Liver (tissue), 9 donors: Measurements from ENCODE around the gene SPTB. TPM values are rescaled to one million over a fixed set of nuclear protein-coding genes. Genes with fewer than 3 reads are reported as not detected.

ENCODE experiments used
- DNase-seq: peaks from one replicate; pipeline ENCODE4 v3.0.0-alpha.2; 2017; ENCODE audit warnings: low spot score
- H3K27ac ChIP-seq, 2 donors: one replicate each; pipeline ENCODE4 v1.7.0; 2013; ENCODE audit warnings: inconsistent platforms in 2 of 2, low read length in 2 of 2, control low read depth in 1 of 2, low read depth in 1 of 2, mild to moderate bottlenecking in 1 of 2
- H3K27me3 ChIP-seq, 4 donors: one replicate each; pipeline versions ENCODE4 v1.6.1 to v1.7.0; 2013; ENCODE audit warnings: low read length in 3 of 4, inconsistent platforms in 1 of 4, mild to moderate bottlenecking in 1 of 4, moderate library complexity in 1 of 4; ENCODE audit not compliant: control insufficient read depth in 4 of 4, insufficient read depth in 4 of 4
- H3K36me3 ChIP-seq, 4 donors: one replicate each; pipeline versions ENCODE4 v1.6.1 to v1.7.0; 2013; ENCODE audit warnings: low read length in 3 of 4, mild to moderate bottlenecking in 3 of 4, low read depth in 1 of 4, moderate library complexity in 1 of 4; ENCODE audit not compliant: control insufficient read depth in 4 of 4, insufficient read depth in 3 of 4
- H3K4me1 ChIP-seq, 4 donors: one replicate each; pipeline versions ENCODE4 v1.6.1 to v1.7.0; 2013; ENCODE audit warnings: low read length in 3 of 4, mild to moderate bottlenecking in 3 of 4, moderate library complexity in 1 of 4; ENCODE audit not compliant: control insufficient read depth in 4 of 4, insufficient read depth in 4 of 4
- H3K4me3 ChIP-seq, 3 donors: one replicate each; pipeline versions ENCODE4 v1.6.1 to v1.7.0; 2013; ENCODE audit warnings: low read length in 3 of 3, control low read depth in 1 of 3, low read depth in 1 of 3, mild to moderate bottlenecking in 1 of 3
- H3K9ac ChIP-seq, 2 donors: one replicate each; pipeline ENCODE4 v1.7.0; 2013; ENCODE audit warnings: low read length in 2 of 2, mild to moderate bottlenecking in 2 of 2, moderate library complexity in 2 of 2, control low read depth in 1 of 2, low read depth in 1 of 2
- H3K9me3 ChIP-seq, 4 donors: one replicate each; pipeline versions ENCODE4 v1.6.1 to v1.7.0; 2013; ENCODE audit warnings: low read length in 3 of 4; ENCODE audit not compliant: control insufficient read depth in 4 of 4
- EGR1 ChIP-seq, 2 donors: IDR thresholded peaks; 2 replicates each; pipeline ENCODE4 v1.6.1; 2016 to 2018; ENCODE audit warnings: antibody characterized with exemption in 2 of 2, low read depth in 2 of 2
- FOXA1 ChIP-seq: IDR thresholded peaks from 2 replicates; pipeline ENCODE4 v1.6.1; 2016; ENCODE audit warnings: antibody characterized with exemption
- FOXA2 ChIP-seq: IDR thresholded peaks from 2 replicates; pipeline ENCODE4 v1.6.1; 2016; ENCODE audit warnings: antibody characterized with exemption
- GABPA ChIP-seq, 2 donors: IDR thresholded peaks in 1 of 2; conservative IDR thresholded peaks in 1 of 2; 2 replicates each; pipeline ENCODE4 v1.6.1; 2016; ENCODE audit warnings: antibody characterized with exemption in 2 of 2, mild to moderate bottlenecking in 1 of 2, moderate library complexity in 1 of 2
- HNF4A ChIP-seq, 2 donors: conservative IDR thresholded peaks; 2 replicates each; pipeline ENCODE4 v1.6.1; 2016; ENCODE audit warnings: antibody characterized with exemption in 2 of 2, mild to moderate bottlenecking in 2 of 2
- HNF4G ChIP-seq: IDR thresholded peaks from 2 replicates; pipeline ENCODE4 v1.6.1; 2016; ENCODE audit warnings: antibody characterized with exemption
- JUND ChIP-seq, 2 donors: IDR thresholded peaks; 2 replicates each; pipeline ENCODE4 v1.6.1; 2016; ENCODE audit warnings: antibody characterized with exemption in 2 of 2
- RAD21 ChIP-seq, 2 donors: IDR thresholded peaks; 2 replicates each; pipeline ENCODE4 v1.6.1; 2016; ENCODE audit warnings: antibody characterized with exemption in 2 of 2, mild to moderate bottlenecking in 2 of 2
- RXRA ChIP-seq, 2 donors: IDR thresholded peaks; 2 replicates each; pipeline ENCODE4 v1.6.1; 2017 to 2018; ENCODE audit warnings: antibody characterized with exemption in 2 of 2, mild to moderate bottlenecking in 1 of 2
- SP1 ChIP-seq: IDR thresholded peaks from 2 replicates; pipeline ENCODE4 v1.6.1; 2018; ENCODE audit warnings: antibody characterized with exemption, mild to moderate bottlenecking
- TAF1 ChIP-seq: conservative IDR thresholded peaks from 2 replicates; pipeline ENCODE4 v1.6.1; 2016; ENCODE audit warnings: antibody characterized with exemption, mild to moderate bottlenecking
- YY1 ChIP-seq: IDR thresholded peaks from 2 replicates; pipeline ENCODE4 v1.6.1; 2016; ENCODE audit warnings: antibody characterized with exemption, mild to moderate bottlenecking
- WGBS: extraction: QIAGEN DNeasy Blood & Tissue Kit; methylation state at CpG from one replicate; pipeline ENCODE4 v1.1.7; 2013; 5-methylcytosine and 5-hydroxymethylcytosine counted together
- polyA plus RNA-seq, 2 donors: library from polyadenylated mRNA; stranded (reverse) in 1 of 2; unstranded in 1 of 2; fragments of 200-250 nt in 1 of 2; fragments of >200 nt in 1 of 2; fragmentation: Nextera tagmentation in 1 of 2; extraction: Ambion mirVana in 1 of 2; gene quantifications; one replicate each; pipeline versions ENCODE4 v1.2.1 to v1.2.3, GENCODE V29; 2013 to 2015
- total RNA-seq, 2 donors: library from RNA; depleted of rRNA; stranded (reverse); fragments of >200 nt; gene quantifications; one replicate each; pipeline ENCODE4 v1.2.3, GENCODE V29; 2014
- TF ChIP-seq, protein P1 (sequence below): IDR thresholded peaks from 2 replicates; pipeline ENCODE4 v1.6.1; 2016; ENCODE audit warnings: antibody characterized with exemption
- TF ChIP-seq, protein P2 (sequence below): IDR thresholded peaks from 2 replicates; pipeline ENCODE4 v1.6.1; 2016; ENCODE audit warnings: antibody characterized with exemption
- TF ChIP-seq, protein P3 (sequence below): IDR thresholded peaks from 2 replicates; pipeline ENCODE4 v1.6.1; 2016; ENCODE audit warnings: antibody characterized with exemption
- donor health status: healthy.
- donor health status: healthy.
- donor health status: healthy.
- donor health status: healthy.
- donor health status: healthy.

Gene SPTB
- total and polyA plus RNA-seq, 4 donors, result 0.12 to 332 (median 0.26) TPM

DNA sequence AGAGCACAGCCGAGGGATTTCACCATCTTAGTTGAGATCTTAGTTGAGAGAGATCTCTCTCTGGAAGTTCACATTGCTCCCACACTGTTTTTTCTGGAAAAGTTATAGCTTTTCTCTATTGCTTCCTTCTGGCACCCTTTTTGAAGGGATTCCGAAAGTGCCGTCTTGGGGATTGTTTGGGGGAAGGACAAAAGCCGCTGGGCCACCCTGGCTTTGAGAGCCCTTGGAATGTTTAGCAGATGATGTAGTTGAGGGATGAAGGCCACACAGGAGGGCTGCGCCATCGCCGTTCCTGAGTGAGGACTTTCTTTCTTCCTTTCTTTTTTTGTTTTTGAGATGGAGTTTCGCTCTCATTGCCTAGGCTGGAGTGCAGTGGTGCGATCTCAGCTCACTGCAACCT, 157.8 kb downstream of the SPTB start:
- Histone ChIP-seq H3K27me3 (no peaks in the 10 kb centered on the region), H3K9me3 (no peaks in the 10 kb centered on the region), H3K4me3 (no peak overlapping the region), H3K4me1 (peaks cover 11 to 61% (median 41%) of the 10 kb centered on the region in 4 donors), H3K36me3 (no peaks in the 10 kb centered on the region), H3K9ac (no peak overlapping the region), H3K27ac (peak overlapping the region; percentile 61 to 75)
- no peak for DNase-seq
- TF ChIP-seq YY1, result no peak
- TF ChIP-seq TAF1, result no peak
- TF ChIP-seq HNF4G, result no peak
- TF ChIP-seq GABPA (IDR thresholded peaks at IDR 0.05 in 1 of 2, conservative IDR thresholded peaks at IDR 0.05 in 1 of 2), result no peak
- no peak for TF ChIP-seq SP1
- TF ChIP-seq FOXA1, result no peak
- TF ChIP-seq RAD21 (IDR thresholded peaks at IDR 0.05), result no peak
- no peak for TF ChIP-seq EGR1 (IDR thresholded peaks at IDR 0.05; ENCODE audit: low read depth in 2 of 2)
- 89% methylated on average over 9 of the region's 9 CpGs for WGBS

DNA sequence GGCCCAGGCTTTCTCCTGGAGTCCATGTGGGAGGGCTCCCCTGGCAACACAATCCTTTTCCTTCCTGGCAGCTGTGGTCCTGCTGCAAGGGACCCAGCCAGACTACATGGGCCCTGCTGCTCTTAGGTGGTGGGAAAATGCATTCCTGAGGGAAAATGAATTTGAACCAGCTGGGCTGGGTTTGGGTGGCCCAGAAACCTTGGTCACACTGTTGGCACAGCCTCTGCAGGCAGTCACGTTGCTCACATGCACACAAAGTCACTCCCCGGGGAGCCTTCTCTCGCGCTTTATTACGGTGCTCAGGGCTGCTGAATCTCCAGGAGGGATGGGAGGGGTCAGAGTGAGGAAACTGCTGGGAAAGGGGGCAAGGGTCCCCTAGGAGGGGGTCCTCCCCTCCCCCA, 158.3 kb downstream of the SPTB start:
- H3K36me3 ChIP-seq, result no peaks in the 10 kb centered on the region
- 25% methylated on average over 5 of the region's 5 CpGs for WGBS
- no peaks in the 10 kb centered on the region for H3K27me3 ChIP-seq
- no peak overlapping the region for H3K4me3 ChIP-seq
- TF ChIP-seq, protein P1, sequence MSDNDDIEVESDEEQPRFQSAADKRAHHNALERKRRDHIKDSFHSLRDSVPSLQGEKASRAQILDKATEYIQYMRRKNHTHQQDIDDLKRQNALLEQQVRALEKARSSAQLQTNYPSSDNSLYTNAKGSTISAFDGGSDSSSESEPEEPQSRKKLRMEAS, result no peak
- peak in 1 of 2 donors; percentile 29 for TF ChIP-seq HNF4A (conservative IDR thresholded peaks at IDR 0.05)
- peak in 1 of 2 donors; percentile 44 for TF ChIP-seq RXRA (IDR thresholded peaks at IDR 0.05)
- H3K4me1 ChIP-seq, result peaks cover 15 to 66% (median 42%) of the 10 kb centered on the region in 4 donors
- no peak for DNase-seq
- H3K27ac ChIP-seq, result peak overlapping the region; percentile 61 to 75
- H3K9ac ChIP-seq, result no peak overlapping the region
- no peaks in the 10 kb centered on the region for H3K9me3 ChIP-seq

DNA sequence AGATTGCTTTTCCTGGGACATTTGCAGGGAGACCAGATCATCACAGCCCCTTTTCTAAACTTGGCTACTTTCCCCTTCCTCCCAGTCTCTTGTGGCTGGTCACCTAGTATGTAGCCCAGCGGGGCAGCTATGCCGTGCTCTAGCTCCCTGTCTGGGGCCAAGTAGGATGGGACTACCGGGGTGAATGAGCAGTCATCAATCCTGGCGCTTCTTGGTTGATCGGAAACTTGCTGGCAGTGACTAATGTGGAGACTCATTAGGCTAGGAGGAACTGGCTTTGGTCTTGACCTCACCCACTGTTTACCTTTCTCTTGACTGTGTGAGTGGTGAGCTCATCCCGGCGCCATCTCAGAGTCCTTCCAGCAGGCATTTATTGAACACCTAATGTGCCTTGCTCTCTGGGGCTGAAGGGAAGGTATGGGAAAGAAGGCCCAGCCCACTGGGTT, 159.6 kb downstream of the SPTB start:
- Histone ChIP-seq H3K9me3 (no peaks in the 10 kb centered on the region), H3K4me1 (peaks cover 13 to 71% (median 50%) of the 10 kb centered on the region in 4 donors), H3K4me3 (no peak overlapping the region), H3K36me3 (no peaks in the 10 kb centered on the region), H3K27ac (peak overlapping the region; percentile 66 to 75), H3K27me3 (no peaks in the 10 kb centered on the region), H3K9ac (no peak overlapping the region)
- peak; percentile 73 for TF ChIP-seq FOXA2
- peak; percentile 54 for TF ChIP-seq YY1
- TF ChIP-seq FOXA1, result peak; percentile 41
- TF ChIP-seq, protein P2, sequence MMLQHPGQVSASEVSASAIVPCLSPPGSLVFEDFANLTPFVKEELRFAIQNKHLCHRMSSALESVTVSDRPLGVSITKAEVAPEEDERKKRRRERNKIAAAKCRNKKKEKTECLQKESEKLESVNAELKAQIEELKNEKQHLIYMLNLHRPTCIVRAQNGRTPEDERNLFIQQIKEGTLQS, result no peak
- TF ChIP-seq GABPA (IDR thresholded peaks at IDR 0.05 in 1 of 2, conservative IDR thresholded peaks at IDR 0.05 in 1 of 2), result no peak
- peak; percentile 35 to 38 for TF ChIP-seq HNF4A (conservative IDR thresholded peaks at IDR 0.05)
- peak in 1 of 2 donors; percentile 47 for TF ChIP-seq RXRA (IDR thresholded peaks at IDR 0.05)
- TF ChIP-seq JUND (IDR thresholded peaks at IDR 0.05), result peak; percentile 31 to 80
- no peak for TF ChIP-seq SP1
- WGBS, result 46% methylated on average over 7 of the region's 7 CpGs
- no peak for DNase-seq

DNA sequence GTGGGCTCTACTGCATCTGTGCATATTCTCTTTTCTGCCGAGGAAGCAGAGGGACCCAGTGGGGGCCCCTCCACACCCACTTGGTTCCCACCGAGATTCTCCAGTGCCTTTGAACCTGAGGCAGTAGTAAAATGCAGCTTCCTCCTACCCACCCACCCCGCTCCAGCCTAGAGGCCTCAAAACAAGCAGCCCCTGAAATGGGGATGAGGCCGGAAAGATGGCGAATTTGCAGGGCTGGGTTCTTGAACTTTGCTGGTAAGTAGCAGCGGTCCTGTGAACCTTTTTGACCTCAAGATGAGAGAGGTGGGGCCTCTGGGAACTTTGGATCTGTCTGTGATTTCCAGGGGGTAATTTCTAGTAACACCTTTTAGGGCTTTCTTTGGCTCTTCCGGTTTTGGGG, 160.1 kb downstream of the SPTB start:
- TF ChIP-seq FOXA1 (no peak), GABPA (IDR thresholded peaks at IDR 0.05 in 1 of 2, conservative IDR thresholded peaks at IDR 0.05 in 1 of 2) (no peak), JUND (IDR thresholded peaks at IDR 0.05) (no peak)
- TF ChIP-seq, protein P1, result no peak
- TF ChIP-seq, protein P2, result no peak
- TF ChIP-seq, protein P3, sequence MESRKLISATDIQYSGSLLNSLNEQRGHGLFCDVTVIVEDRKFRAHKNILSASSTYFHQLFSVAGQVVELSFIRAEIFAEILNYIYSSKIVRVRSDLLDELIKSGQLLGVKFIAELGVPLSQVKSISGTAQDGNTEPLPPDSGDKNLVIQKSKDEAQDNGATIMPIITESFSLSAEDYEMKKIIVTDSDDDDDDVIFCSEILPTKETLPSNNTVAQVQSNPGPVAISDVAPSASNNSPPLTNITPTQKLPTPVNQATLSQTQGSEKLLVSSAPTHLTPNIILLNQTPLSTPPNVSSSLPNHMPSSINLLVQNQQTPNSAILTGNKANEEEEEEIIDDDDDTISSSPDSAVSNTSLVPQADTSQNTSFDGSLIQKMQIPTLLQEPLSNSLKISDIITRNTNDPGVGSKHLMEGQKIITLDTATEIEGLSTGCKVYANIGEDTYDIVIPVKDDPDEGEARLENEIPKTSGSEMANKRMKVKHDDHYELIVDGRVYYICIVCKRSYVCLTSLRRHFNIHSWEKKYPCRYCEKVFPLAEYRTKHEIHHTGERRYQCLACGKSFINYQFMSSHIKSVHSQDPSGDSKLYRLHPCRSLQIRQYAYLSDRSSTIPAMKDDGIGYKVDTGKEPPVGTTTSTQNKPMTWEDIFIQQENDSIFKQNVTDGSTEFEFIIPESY, result no peak
- 77% methylated on average over 7 of the region's 7 CpGs for WGBS
- Histone ChIP-seq H3K9me3 (no peaks in the 10 kb centered on the region), H3K4me3 (no peak overlapping the region), H3K27ac (peak overlapping the region; percentile 23 to 75), H3K27me3 (no peaks in the 10 kb centered on the region), H3K4me1 (peaks cover 13 to 67% (median 50%) of the 10 kb centered on the region in 4 donors), H3K9ac (no peak overlapping the region), H3K36me3 (no peaks in the 10 kb centered on the region)
- DNase-seq, result no peak
